ENCODE measurements around the gene STMN1.

GRCh38 chr1:25898223-25899015 is 7.8 kb downstream of the STMN1 start:
- TF ChIP-seq POLR2A (IDR thresholded peaks at IDR 0.05) = no peak
- TF ChIP-seq, protein P1, sequence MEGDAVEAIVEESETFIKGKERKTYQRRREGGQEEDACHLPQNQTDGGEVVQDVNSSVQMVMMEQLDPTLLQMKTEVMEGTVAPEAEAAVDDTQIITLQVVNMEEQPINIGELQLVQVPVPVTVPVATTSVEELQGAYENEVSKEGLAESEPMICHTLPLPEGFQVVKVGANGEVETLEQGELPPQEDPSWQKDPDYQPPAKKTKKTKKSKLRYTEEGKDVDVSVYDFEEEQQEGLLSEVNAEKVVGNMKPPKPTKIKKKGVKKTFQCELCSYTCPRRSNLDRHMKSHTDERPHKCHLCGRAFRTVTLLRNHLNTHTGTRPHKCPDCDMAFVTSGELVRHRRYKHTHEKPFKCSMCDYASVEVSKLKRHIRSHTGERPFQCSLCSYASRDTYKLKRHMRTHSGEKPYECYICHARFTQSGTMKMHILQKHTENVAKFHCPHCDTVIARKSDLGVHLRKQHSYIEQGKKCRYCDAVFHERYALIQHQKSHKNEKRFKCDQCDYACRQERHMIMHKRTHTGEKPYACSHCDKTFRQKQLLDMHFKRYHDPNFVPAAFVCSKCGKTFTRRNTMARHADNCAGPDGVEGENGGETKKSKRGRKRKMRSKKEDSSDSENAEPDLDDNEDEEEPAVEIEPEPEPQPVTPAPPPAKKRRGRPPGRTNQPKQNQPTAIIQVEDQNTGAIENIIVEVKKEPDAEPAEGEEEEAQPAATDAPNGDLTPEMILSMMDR (IDR thresholded peaks at IDR 0.05) = no peak
- TF ChIP-seq EP300 (IDR thresholded peaks at IDR 0.05) = no peak
- TF ChIP-seq POLR2AphosphoS5 (IDR thresholded peaks at IDR 0.05) = no peak
